Stimulated activated CD4-positive, alpha-beta T cell treated with anti-CD3 and anti-CD28 coated beads, TNF-alpha, amount 100 ng/mL, for 4 hours (primary cell): ENCODE measurements around the gene MZT2B.
A peak's percentile ranks its signal among the peaks of the same experiment; 100 is the strongest.
"Not testable (repeated sequence)": the region's sequence is repeated elsewhere in the genome, so short reads cannot be mapped to it uniquely, and the experiment has no call there.

ENCODE experiments used
- DNase-seq, 3 experiments: peaks; one replicate each; pipeline ENCODE4 v3.0.0-alpha.2; 2020; ENCODE audit warnings: low read depth in 3 of 3

The MZT2B gene

GRCh38 chr2:130181880-130182682 lies at the start of gene MZT2B:
Gene MZT2B, plus strand, starts transcription at chr2:130182262. Its CDS starts 21 bp downstream, at chr2:130182283.
- DNase-seq, result peak; percentile 80 to 86 (median 82)

DNA sequence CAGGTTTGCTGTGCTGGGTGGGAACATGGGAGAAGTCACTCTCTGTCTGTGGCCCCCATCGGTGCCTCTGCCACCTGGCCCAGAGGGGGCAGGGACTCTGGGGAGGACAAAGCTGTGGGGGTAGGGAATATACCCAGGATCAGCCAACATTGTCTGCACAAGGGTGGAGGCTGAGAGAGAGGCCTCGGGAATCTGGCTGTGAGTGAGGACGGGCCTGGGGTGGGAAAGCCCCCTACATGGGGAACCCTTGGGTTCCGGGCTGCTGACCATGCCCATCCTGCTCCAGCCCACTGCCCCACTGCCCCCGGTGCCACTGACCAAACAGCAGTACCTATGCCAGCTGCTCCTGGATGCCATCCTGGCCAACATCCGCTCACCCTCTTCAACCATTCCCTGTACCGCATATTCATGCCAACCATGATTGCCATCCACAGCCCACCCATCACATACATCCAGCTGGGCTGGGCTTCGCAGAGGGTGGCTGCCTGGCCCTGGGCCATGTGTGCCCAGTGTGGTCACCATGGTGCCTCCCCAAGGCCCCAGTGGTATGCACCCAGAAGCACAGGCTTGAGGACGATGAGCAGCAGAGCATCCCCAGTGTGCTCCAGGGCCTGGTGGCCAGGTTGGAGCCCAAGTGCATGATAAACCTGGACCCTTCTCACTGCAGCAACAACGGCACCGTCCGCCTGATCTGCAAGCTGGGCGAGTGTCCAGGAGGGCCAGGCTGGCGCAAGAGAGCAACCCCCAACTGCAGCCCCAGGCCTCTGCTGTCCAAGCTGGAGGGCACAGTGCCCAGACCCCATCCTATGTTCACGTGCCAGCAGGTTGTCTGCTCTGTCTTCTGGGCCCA lies 46.1 kb upstream of the MZT2B start:
- DNase-seq, result no peak

DNA sequence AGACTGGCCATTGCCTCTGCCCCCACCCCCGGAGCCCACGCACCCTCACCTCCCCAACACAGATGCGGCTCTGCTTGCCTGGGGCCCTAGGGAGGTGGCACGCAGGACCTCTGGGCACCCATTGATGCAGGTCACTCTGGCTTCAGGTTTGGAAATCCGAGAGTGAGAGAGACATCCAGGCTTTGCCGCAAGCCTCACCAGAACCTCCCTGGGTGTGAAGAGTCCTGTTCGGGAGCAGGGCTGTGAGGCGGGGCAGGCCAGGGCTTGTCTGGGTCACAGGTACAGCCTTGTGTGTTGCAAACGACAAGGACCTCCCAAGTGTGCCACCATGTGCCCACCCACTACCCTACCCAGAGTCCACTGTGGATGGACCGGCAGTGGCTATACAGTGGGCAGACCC lies 45.5 kb upstream of the MZT2B start:
- not testable (repeated sequence) for DNase-seq

DNA sequence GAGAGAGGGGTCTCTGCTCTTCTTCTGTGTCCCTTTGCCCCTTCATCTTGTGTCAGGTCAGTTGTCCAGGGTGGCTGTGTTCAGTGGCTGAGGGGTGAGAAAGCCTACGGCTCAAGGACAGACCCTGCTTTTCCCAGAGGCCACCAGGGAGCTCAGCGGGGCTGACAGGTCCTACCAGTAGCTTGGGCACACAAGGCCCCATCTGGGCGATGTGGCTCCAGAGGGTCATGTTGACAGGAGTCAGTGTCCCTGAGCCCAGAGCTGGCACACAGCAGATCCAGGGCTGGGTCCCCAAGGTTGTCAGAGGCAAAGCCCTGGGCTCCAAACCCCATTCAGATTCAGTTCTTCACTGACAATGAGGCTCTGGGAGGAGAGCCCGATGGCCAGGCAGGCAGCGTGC lies 44.9 kb upstream of the MZT2B start:
- DNase-seq, result not testable (repeated sequence)

DNA sequence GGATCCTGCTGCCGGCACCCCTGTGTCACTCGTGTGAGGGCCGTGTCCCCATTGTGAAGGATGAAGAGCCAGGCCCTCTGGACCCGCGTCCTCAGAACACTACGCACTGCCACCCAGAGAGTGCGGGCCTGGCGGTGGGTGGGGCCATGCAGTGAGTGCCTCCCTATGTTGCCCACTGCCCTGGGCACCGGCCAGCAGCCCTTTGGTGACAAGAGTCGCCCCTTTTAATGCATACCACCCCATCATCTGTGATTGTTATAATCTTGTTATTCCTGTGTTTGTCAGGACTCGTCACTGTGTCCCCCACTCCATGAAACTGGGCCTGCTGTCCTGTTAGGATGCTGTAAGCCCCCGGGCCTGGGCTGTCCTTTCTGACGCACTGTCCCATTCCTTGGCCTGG lies 43.7 kb upstream of the MZT2B start:
- not testable (repeated sequence) for DNase-seq

- DNase-seq, result not testable (repeated sequence)
Observed at GRCh38 chr2:130138841-130139251, 43.2 kb upstream of the MZT2B start.

GRCh38 chr2:130139331-130140280 lies 42.5 kb upstream of the MZT2B start:
- DNase-seq, result not testable (repeated sequence)

DNA sequence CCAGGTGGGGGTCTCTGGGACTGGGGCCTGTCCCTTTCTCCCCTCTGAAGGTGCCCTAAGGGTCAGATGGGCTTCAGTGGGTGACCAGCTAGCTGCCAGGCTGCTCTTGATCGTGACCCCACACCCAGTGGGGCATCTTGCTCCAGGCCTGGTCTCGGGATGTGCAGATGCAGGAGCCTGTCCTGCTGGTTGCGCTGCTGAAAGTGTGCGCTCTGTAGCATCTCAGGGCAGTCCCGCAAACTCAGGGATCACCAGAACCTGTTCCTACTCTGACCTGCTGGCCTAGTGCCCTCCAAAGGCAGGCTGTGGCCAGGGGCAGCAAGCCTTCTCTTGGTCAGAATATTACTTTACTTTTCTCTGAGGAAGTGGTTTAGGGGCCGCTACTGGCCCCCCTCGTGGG lies 41.5 kb upstream of the MZT2B start:
- not testable (repeated sequence) for DNase-seq

DNA sequence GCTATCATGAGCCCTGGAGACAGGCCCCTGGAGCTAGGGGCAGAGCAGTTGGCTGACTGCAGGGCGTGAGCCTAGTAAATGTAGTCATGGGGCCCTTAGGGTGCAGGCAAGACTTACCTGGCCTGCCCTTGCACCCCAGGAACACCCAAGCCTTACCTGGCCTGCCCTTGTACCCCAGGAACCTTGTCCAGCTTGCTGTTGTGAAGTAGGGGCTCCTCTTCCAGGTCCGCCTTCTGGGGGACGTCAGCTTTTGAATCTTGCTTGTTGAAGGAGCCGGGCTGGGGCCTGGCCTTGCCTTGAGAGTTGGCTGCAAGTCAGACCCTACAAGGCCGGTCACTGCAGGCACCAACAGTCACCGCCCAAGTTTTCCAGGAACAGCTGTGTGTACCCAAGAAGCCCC lies 41.1 kb upstream of the MZT2B start:
- DNase-seq, result not testable (repeated sequence)

GRCh38 chr2:130141645-130142370 lies 40.3 kb upstream of the MZT2B start:
- not testable (repeated sequence) for DNase-seq

- not testable (repeated sequence) for DNase-seq
Observed at GRCh38 chr2:130142396-130143265, 39.4 kb upstream of the MZT2B start.

DNA sequence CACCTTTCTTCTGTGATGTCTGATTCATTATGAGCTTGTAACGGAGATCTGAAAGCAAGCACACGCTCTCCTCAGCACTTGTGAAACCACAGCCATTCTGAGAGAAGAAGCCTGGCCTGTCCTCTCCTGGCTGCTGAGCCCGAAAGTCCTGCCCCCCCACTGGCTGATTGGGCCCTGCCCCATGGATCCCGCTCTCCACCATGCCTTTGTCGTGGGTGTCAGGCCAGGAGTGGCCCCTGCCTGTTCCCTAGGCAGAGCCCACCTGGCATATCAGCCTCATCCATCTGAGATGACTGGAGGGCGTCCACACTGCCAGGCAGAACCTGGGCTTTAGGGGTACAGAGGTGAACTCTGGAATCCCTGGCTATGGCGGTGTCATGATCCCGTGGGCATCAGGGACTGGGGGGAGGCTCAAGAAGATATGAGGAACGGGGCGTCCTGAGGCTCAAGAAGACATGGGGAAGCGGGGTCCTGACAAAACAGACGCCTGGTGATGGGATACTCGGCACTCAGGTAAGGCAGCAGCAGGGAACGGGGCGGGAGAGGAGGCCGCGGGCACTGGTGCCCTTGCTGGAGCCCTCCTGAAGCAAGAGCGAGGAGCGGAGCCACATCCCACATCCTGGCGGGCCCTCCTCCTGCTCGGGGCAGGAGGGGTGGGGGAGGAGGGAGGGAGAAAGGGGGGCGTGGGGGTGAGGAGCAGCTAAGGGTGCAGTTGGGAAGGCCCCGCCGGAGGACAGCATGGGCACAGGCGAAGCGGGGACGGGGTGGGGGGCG lies 38.6 kb upstream of the MZT2B start:
- not testable (repeated sequence) for DNase-seq

DNA sequence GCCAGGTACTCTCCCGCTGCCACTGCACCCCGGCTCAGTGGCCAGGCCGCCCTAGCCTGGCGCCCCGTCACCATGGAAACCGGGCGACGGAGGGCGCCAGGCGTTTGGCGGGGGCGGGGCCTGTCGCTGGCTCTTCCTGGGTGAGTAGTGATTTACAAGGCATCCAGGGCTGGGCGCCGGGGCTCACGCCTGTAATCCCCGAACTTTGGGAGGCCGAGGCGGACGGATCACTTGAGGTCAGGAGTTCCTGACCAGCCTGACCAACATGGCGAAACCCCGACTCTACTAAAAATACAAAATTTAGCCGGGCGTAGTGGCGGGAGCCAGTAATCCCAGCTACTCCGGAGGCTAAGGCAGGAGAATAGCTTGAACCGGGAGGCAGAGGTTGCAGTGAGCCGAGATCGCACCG lies 37.1 kb upstream of the MZT2B start, which contains the start of gene CCDC74B:
TSS of gene CCDC74B (minus strand) at position 107 of the 409 bp plus-strand sequence. CDS start 116 bp downstream, outside the sequence.
- DNase-seq, result peak; percentile 22 to 34 (median 26)

DNA sequence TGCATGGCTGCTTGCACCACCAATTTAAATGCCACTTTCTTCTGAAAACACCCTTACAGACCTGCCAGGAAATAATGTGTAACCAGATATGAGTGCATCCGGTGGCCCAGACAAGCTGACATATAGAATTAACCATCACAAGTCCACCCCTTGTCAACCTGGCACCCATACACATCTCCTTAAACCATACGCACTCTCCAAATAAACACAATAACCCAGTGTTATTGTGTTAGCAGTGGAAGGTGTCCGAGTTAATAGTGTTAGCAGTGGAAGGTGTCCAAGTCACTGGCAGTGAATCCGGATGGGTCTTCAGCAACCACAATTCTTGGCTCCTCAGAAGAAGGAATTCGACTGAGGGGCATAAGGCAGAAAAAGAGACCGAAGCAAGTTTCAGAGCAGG lies 33.5 kb upstream of the MZT2B start:
- DNase-seq, result not testable (repeated sequence)

DNA sequence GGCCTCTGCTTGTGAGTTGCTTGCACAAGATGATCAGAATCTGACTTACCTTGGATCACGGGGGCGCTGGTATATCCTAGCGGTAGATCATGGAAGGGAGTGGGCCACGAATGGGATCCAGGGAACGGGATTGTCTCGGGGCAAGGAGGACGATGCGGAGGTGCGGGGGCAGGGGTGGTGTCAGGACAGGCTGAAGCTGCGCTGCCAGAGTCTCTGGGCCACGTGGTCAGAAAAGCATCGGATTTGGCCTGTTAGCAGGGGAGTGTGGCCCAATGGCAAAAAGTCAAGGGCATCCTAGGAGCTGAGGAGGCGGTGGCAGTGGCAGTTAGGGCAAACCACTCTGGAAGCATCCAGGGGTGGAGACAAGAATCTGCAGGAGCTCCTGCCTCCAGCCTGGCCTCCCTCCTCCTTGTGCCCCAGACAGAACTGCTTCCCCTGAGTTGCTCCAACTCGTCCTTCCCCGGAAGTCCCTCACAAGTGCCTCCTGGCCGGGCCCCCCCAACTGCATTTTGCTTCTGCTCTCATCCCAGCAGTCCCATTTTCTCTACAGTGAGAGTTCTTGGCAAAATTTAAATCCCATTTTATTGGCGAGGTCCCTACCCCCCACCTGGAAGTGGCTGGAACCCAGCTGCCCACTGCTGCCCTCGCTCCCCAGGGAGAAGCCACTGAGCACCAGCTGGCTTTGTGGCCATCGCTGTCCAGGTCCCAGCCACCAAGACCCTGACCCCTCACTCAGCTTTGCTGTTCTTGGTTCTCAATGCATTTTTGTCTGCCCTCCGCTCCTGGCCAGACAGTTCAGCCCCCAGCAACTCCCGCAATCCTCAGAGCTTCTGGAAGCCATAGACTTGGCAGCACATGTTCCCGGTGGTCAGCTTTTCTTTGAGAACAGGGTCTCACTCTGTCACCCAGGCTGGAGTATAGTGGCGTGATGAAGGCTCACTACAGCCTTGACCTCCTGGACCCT lies 31.6 kb upstream of the MZT2B start:
- no peak for DNase-seq

- DNase-seq, result not testable (repeated sequence)
Observed at GRCh38 chr2:130151145-130151512, 30.9 kb upstream of the MZT2B start.

- not testable (repeated sequence) for DNase-seq
Observed at GRCh38 chr2:130152136-130152815, 29.8 kb upstream of the MZT2B start.
